PC-3 (cell line): ENCODE results near the gene KCNB1. TPM values are rescaled to one million over a fixed set of nuclear protein-coding genes. Genes with fewer than 3 reads are reported as not detected.
A peak's percentile ranks its signal among the peaks of the same experiment; 100 is the strongest.

Experiments used
- ATAC-seq: fragments of 200-7000 bp; cut with Tn5 transposase; 2 replicates; pipeline ENCODE4 v1.9.1; 2020; ENCODE audit warnings: mild to moderate bottlenecking, moderate library complexity
- BruUV-seq: library from RNA; stranded (reverse); fragments of 400-500 nt; replicated peaks from 2 replicates; lab custom pipeline; 2021; lab: Mats Ljungman, UMichigan
- CTCF ChIA-PET: fragments of 300-600 bp; sonication (Branson Sonifier 250); formaldehyde crosslinking; loops from one replicate; lab custom pipeline; 2022; ENCODE audit warnings: antibody characterized with exemption; lab: Charles Lee
- POLR2A ChIA-PET: fragments of 300-600 bp; sonication (Branson Sonifier 250); formaldehyde crosslinking; loops from one replicate; lab custom pipeline; 2022; ENCODE audit warnings: antibody characterized with exemption; ENCODE audit not compliant: unreplicated experiment; lab: Charles Lee
- DNase-seq: peaks from one replicate; pipeline ENCODE4 v3.0.0-alpha.2; 2015
- H2AFZ ChIP-seq: fragments of 300-600 bp; sonication (generic); 2 replicates; pipeline ENCODE4 v1.6.0; 2016; ENCODE audit warnings: antibody characterized with exemption, low read length
- H3F3A ChIP-seq: fragments of 300-600 bp; sonication (generic); one replicate; pipeline ENCODE4 v1.6.0; 2017; ENCODE audit warnings: antibody characterized with exemption, low read length, control low read depth, mild to moderate bottlenecking; ENCODE audit not compliant: unreplicated experiment
- H3K27ac ChIP-seq: fragments of 300-600 bp; sonication (generic); 2 replicates; pipeline ENCODE4 v1.5.1; 2016; ENCODE audit warnings: mild to moderate bottlenecking, low read length
- H3K27me3 ChIP-seq: fragments of 300-600 bp; sonication (generic); 2 replicates; pipeline ENCODE4 v1.6.1; 2016; ENCODE audit warnings: low read length, mixed read lengths
- H3K36me3 ChIP-seq: fragments of 300-600 bp; sonication (generic); 2 replicates; pipeline ENCODE4 v1.6.1; 2016; ENCODE audit warnings: low read depth, mixed run types, low read length, mixed read lengths
- H3K4me1 ChIP-seq: fragments of 300-600 bp; sonication (generic); 2 replicates; pipeline ENCODE4 v1.5.1; 2016; ENCODE audit warnings: low read length; ENCODE audit not compliant: insufficient read depth
- H3K4me2 ChIP-seq: fragments of 300-600 bp; sonication (generic); 2 replicates; pipeline ENCODE4 v1.6.0; 2016; ENCODE audit warnings: low read length
- H3K4me3 ChIP-seq: fragments of 300-600 bp; sonication (generic); 2 replicates; pipeline ENCODE4 v1.5.1; 2016; ENCODE audit warnings: mild to moderate bottlenecking, low read length, mixed read lengths
- H3K79me2 ChIP-seq: fragments of 300-600 bp; sonication (generic); 2 replicates; pipeline ENCODE4 v1.6.1; 2017; ENCODE audit warnings: low read length, mixed read lengths
- H3K9ac ChIP-seq: fragments of 300-600 bp; sonication (generic); 2 replicates; pipeline ENCODE4 v1.6.0; 2016; ENCODE audit warnings: mild to moderate bottlenecking, low read length
- H3K9me2 ChIP-seq: fragments of 300-600 bp; sonication (generic); replicated peaks from 2 replicates; pipeline ENCODE4 v1.6.1; 2016; ENCODE audit warnings: mixed run types, low read length, mixed read lengths
- H3K9me3 ChIP-seq: fragments of 300-600 bp; sonication (generic); 2 replicates; pipeline ENCODE4 v1.6.1; 2016; ENCODE audit warnings: low read length, mixed read lengths
- H4K20me1 ChIP-seq: fragments of 300-600 bp; sonication (generic); 2 replicates; pipeline ENCODE4 v1.6.1; 2016; ENCODE audit warnings: low read length, mixed read lengths
- EZH2 ChIP-seq: fragments of 300-600 bp; sonication (generic); IDR thresholded peaks from one replicate; pipeline ENCODE4 v1.6.1; 2017; ENCODE audit warnings: antibody characterized with exemption, mild to moderate bottlenecking, low read length; ENCODE audit not compliant: unreplicated experiment
- EZH2phosphoT487 ChIP-seq: fragments of 300-600 bp; sonication (generic); IDR thresholded peaks from 2 replicates; pipeline ENCODE4 v1.6.1; 2018; ENCODE audit warnings: mild to moderate bottlenecking, antibody characterized with exemption, low read length, borderline replicate concordance
- intact Hi-C: fragments of 100-400 bp; cut with micrococcal nuclease; formaldehyde crosslinking; loops from 2 replicates; pipeline ENCODE4 v1.9.0; 2023
- total RNA-seq: library from RNA; depleted of rRNA; stranded (reverse); fragments of >200 nt; gene quantifications from 2 replicates; pipeline ENCODE4 v1.2.3, GENCODE V29; 2014
- TF ChIP-seq, protein P1 (sequence below): fragments of 300-600 bp; sonication (generic); conservative IDR thresholded peaks from 2 replicates; pipeline ENCODE4 v1.5.1; 2017; ENCODE audit warnings: antibody characterized with exemption, low read depth, mild to moderate bottlenecking, low read length

KCNB1 gene
- total RNA-seq, 1 experiment from 2014 or later = 0.04 TPM

- H3K4me2 ChIP-seq = no peak overlapping the region
- H3K79me2 ChIP-seq = no peaks in the 10 kb centered on the region
- H3K36me3 ChIP-seq = no peaks in the 10 kb centered on the region
- H3K27ac ChIP-seq = no peak overlapping the region
- intact Hi-C loops = no loop called here
- no peak for DNase-seq
- H4K20me1 ChIP-seq = no peaks in the 10 kb centered on the region
- H3K4me1 ChIP-seq = peaks cover 22% of the 10 kb centered on the region
- H3K9ac ChIP-seq = no peak overlapping the region
- TF ChIP-seq EZH2 = no peak
- no peak for TF ChIP-seq EZH2phosphoT487
- TF ChIP-seq, protein P1, sequence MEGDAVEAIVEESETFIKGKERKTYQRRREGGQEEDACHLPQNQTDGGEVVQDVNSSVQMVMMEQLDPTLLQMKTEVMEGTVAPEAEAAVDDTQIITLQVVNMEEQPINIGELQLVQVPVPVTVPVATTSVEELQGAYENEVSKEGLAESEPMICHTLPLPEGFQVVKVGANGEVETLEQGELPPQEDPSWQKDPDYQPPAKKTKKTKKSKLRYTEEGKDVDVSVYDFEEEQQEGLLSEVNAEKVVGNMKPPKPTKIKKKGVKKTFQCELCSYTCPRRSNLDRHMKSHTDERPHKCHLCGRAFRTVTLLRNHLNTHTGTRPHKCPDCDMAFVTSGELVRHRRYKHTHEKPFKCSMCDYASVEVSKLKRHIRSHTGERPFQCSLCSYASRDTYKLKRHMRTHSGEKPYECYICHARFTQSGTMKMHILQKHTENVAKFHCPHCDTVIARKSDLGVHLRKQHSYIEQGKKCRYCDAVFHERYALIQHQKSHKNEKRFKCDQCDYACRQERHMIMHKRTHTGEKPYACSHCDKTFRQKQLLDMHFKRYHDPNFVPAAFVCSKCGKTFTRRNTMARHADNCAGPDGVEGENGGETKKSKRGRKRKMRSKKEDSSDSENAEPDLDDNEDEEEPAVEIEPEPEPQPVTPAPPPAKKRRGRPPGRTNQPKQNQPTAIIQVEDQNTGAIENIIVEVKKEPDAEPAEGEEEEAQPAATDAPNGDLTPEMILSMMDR = no peak
- BruUV-seq = no TSS peak
- H3K9me3 ChIP-seq = no peaks in the 10 kb centered on the region
- H3F3A ChIP-seq = no peaks in the 10 kb centered on the region
- ATAC-seq = no peak
- H3K9me2 ChIP-seq = no peaks in the 10 kb centered on the region
- H3K4me3 ChIP-seq = no peak overlapping the region
- no peak overlapping the region for H2AFZ ChIP-seq
- H3K27me3 ChIP-seq = peaks cover 14% of the 10 kb centered on the region
- ChIA-PET CTCF (no interaction called here), POLR2A (no interaction called here)
These were observed 25.8 kb downstream of the KCNB1 start for GRCh38 chr20:49456646-49457045.

DNA sequence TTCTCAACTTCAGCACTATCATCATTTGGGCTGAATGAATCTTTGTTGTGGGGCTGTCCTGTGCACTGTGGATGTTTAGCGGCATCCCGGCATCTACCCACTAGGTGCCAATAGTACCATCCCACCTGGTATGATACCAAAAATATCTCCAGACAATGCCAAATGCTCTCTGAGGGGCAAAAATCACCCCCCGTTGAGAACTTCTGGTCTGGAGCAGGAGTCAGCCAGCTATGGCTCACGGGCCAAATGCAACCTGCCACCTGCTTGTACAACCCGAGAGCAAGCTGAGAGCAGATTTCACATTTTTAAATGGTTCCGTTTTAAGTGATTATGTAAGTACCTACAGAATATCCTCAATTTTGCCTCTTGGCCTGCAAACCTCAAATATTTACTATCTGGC, 26.8 kb downstream of the KCNB1 start:
- BruUV-seq = no TSS peak
- Histone ChIP-seq H3K36me3 (no peaks in the 10 kb centered on the region), H3K27me3 (peaks cover 14% of the 10 kb centered on the region), H2AFZ (no peak overlapping the region), H3K4me2 (no peak overlapping the region), H4K20me1 (no peaks in the 10 kb centered on the region), H3K4me1 (peaks cover 17% of the 10 kb centered on the region), H3K9me2 (no peaks in the 10 kb centered on the region), H3K27ac (no peak overlapping the region), H3K4me3 (no peak overlapping the region), H3K79me2 (no peaks in the 10 kb centered on the region), H3F3A (no peaks in the 10 kb centered on the region), H3K9me3 (no peaks in the 10 kb centered on the region), H3K9ac (no peak overlapping the region)
- intact Hi-C loops = no loop called here
- no peak for DNase-seq
- ChIA-PET CTCF (interaction anchor here (0.6 kb wide), 1 partner anchor 29 kb away, joined by 3 read pairs; no protein-coding TSS in a partner anchor), POLR2A (no interaction called here)
- TF ChIP-seq, protein P1 = no peak
- TF ChIP-seq EZH2 = no peak
- TF ChIP-seq EZH2phosphoT487 = no peak
- no peak for ATAC-seq

DNA sequence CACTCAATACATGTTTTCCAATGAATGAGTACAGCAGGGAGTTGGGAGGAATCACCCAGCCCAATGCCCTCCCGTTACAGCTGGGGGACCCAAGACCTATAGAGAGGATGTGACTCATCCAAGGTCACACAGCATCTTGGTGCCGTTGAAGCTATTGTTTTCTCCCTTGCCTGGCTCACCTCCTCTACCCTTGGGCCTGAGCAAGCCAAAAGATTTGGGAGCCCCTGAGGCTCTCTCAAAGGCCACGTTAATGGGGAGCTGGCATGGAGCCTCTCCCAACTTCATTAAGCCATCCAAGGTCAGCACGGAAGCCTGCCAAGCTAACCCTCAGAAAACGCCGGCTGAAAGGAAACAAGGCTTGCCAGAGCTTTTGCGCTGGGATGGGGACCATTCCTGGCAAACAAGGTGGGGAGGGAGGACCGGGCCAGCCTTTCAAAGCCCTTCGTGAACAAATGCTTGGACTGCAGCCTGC, 30.4 kb downstream of the KCNB1 start:
- Histone ChIP-seq H3K9ac (no peak overlapping the region), H3K9me3 (no peaks in the 10 kb centered on the region), H2AFZ (no peak overlapping the region), H3K4me1 (peaks cover 9% of the 10 kb centered on the region), H3K27me3 (peaks cover 8% of the 10 kb centered on the region), H3K9me2 (no peaks in the 10 kb centered on the region), H3K79me2 (no peaks in the 10 kb centered on the region), H4K20me1 (no peaks in the 10 kb centered on the region), H3K27ac (no peak overlapping the region), H3K4me3 (no peak overlapping the region), H3K4me2 (no peak overlapping the region), H3K36me3 (no peaks in the 10 kb centered on the region), H3F3A (no peaks in the 10 kb centered on the region)
- no TSS peak for BruUV-seq
- intact Hi-C loops = no loop called here
- CTCF ChIA-PET = no interaction called here
- TF ChIP-seq, protein P1 = no peak
- TF ChIP-seq EZH2phosphoT487 (no peak), EZH2 (no peak)
- POLR2A ChIA-PET = no interaction called here
- DNase-seq (peak; percentile 63), ATAC-seq (peak; percentile 86)
